Fibroblast of the aortic adventitia (primary cell): ENCODE data around the gene HSD17B10. TPM values are rescaled to one million over a fixed set of nuclear protein-coding genes. Genes with fewer than 3 reads are reported as not detected.
"Not testable (repeated sequence)": the region's sequence is repeated elsewhere in the genome, so short reads cannot be mapped to it uniquely, and the experiment has no call there.

ENCODE experiments used
- DNase-seq: peaks from one replicate; pipeline ENCODE4 v3.0.0-alpha.2; 2010; ENCODE audit warnings: low read depth
- H3K4me3 ChIP-seq: 2 replicates; pipeline ENCODE4 v1.5.1; 2011; ENCODE audit warnings: low read depth, mild to moderate bottlenecking, control low read depth, low read length, moderate library complexity
- CTCF ChIP-seq: IDR thresholded peaks from 2 replicates; pipeline ENCODE4 v1.5.1; 2011; ENCODE audit warnings: mild to moderate bottlenecking, low read length, control low read depth, inconsistent platforms; ENCODE audit not compliant: insufficient read depth
- total RNA-seq: library from RNA; depleted of rRNA; stranded (reverse); fragments of >200 nt; gene quantifications from 2 replicates; pipeline ENCODE4 v1.2.3, GENCODE V29; 2012; ENCODE audit warnings: low replicate concordance

HSD17B10 gene
- total RNA-seq, 1 donor: 52.7 TPM

- no peak for DNase-seq
- no peak for TF ChIP-seq CTCF
- no peak overlapping the region for H3K4me3 ChIP-seq
These were observed 40.5 kb upstream of the HSD17B10 start for GRCh38 chrX:53474707-53475106.

GRCh38 chrX:53471346-53471745, 37.2 kb upstream of the HSD17B10 start:
- TF ChIP-seq CTCF: no peak
- no peak for DNase-seq
- H3K4me3 ChIP-seq: no peak overlapping the region

- not testable (repeated sequence) for DNase-seq, H3K4me3 ChIP-seq
These were observed 34.5 kb upstream of the HSD17B10 start for GRCh38 chrX:53468659-53469058.

- peak; percentile 37 for DNase-seq
- H3K4me3 ChIP-seq: no peak overlapping the region
- peak; percentile 33 for TF ChIP-seq CTCF
These were observed 23.9 kb upstream of the HSD17B10 start for GRCh38 chrX:53458082-53458481.

GRCh38 chrX:53456254-53456653, 22.1 kb upstream of the HSD17B10 start:
- H3K4me3 ChIP-seq: no peak overlapping the region
- TF ChIP-seq CTCF: no peak
- no peak for DNase-seq

GRCh38 chrX:53452812-53453211, 18.6 kb upstream of the HSD17B10 start:
- no peak for TF ChIP-seq CTCF
- H3K4me3 ChIP-seq: no peak overlapping the region
- DNase-seq: no peak

- no peak for DNase-seq
- no peak for TF ChIP-seq CTCF
- H3K4me3 ChIP-seq: no peak overlapping the region
These were observed 15.5 kb upstream of the HSD17B10 start for GRCh38 chrX:53449632-53450031.
